K562 (cell line): Measurements from ENCODE around the gene CAMK1D. TPM values are rescaled to one million over a fixed set of nuclear protein-coding genes. Genes with fewer than 3 reads are reported as not detected.

Experiments
- ATAC-seq: fragments of 200-7000 bp; cut with Tn5 transposase; 3 replicates; pipeline ENCODE4 v1.9.1; 2020; ENCODE audit warnings: moderate library complexity
- BruUV-seq: library from RNA; stranded (reverse); fragments of 400-500 nt; replicated peaks from 2 replicates; lab custom pipeline; 2021; lab: Mats Ljungman, UMichigan
- CTCF ChIA-PET: fragments of 300-600 bp; formaldehyde crosslinking; extraction: SDS; loops from one replicate; lab custom pipeline; 2021; ENCODE audit warnings: low intra/inter-chr PET ratio; lab: Yijun Ruan, JAX
- POLR2A ChIA-PET: fragments of 300-600, 350-650 bp; sonication (Branson Sonifier 250); formaldehyde crosslinking; extraction: SDS; loops from one replicate; lab custom pipeline; 2021; ENCODE audit warnings: antibody characterized with exemption, inconsistent platforms; lab: Yijun Ruan, JAX
- DNase-seq, 4 experiments: peaks; one replicate each; pipeline versions ENCODE4 v3.0.0 to v3.0.0-alpha.2; 2011 to 2018; ENCODE audit warnings: low spot score in 3 of 4, mixed read lengths in 3 of 4; ENCODE audit errors: extremely low read depth in 1 of 4
- FAIRE-seq: peaks from 2 replicates; lab custom pipeline; 2011; peaks lifted over from hg19 to GRCh38; lab: Jason Lieb, UNC
- H2AFZ ChIP-seq: 2 replicates; pipeline ENCODE4 v1.6.0; 2011; ENCODE audit warnings: low read depth, low read length, control low read depth, inconsistent platforms
- H3K27ac ChIP-seq: fragments of 200-600 bp; 3 replicates; pipeline ENCODE4 v1.8.0; 2011; ENCODE audit warnings: low read depth, mild to moderate bottlenecking, control low read depth, inconsistent platforms, low read length, moderate library complexity, mixed read lengths; ENCODE audit errors: extremely low read depth
- H3K27me3 ChIP-seq, 2 experiments: fragments of 300-600 bp in 1 of 2; 2 replicates in 1 of 2; 3 replicates in 1 of 2; pipeline versions ENCODE4 v1.6.0 to v1.8.0; 2011; ENCODE audit warnings: inconsistent platforms in 2 of 2, low read length in 2 of 2, mild to moderate bottlenecking in 1 of 2, mixed read lengths in 1 of 2, moderate library complexity in 1 of 2; ENCODE audit not compliant: control insufficient read depth in 2 of 2, insufficient read depth in 2 of 2
- H3K36me3 ChIP-seq: fragments of 300-600 bp; 3 replicates; pipeline ENCODE4 v1.8.0; 2011; ENCODE audit warnings: mild to moderate bottlenecking, low read length, inconsistent platforms; ENCODE audit not compliant: control insufficient read depth, insufficient read depth
- H3K4me1 ChIP-seq, 2 experiments: fragments of 200-600 bp in 1 of 2; replicated peaks in 1 of 2; 2 replicates in 1 of 2; 3 replicates in 1 of 2; pipeline versions ENCODE4 v1.5.1 to v1.8.0; 2011; ENCODE audit warnings: inconsistent platforms in 2 of 2, low read length in 2 of 2, mild to moderate bottlenecking in 1 of 2, mixed read lengths in 1 of 2, moderate library complexity in 1 of 2; ENCODE audit not compliant: control insufficient read depth in 2 of 2, insufficient read depth in 2 of 2
- H3K4me2 ChIP-seq: 2 replicates; pipeline ENCODE4 v1.6.1; 2011; ENCODE audit warnings: low read length, control low read depth, inconsistent platforms, mixed read lengths; ENCODE audit not compliant: insufficient read depth
- H3K4me3 ChIP-seq: fragments of 200-600 bp; sonication (generic), shearing (Covaris generic); 2 replicates; pipeline ENCODE4 v1.5.1; 2016; ENCODE audit warnings: control low read depth, inconsistent platforms
- H3K79me2 ChIP-seq: fragments of 200-600 bp; 3 replicates; pipeline ENCODE4 v1.8.0; 2011; ENCODE audit warnings: low read length, inconsistent platforms; ENCODE audit not compliant: control insufficient read depth, insufficient read depth
- H3K9ac ChIP-seq, 2 experiments: 2 replicates each; pipeline versions ENCODE4 v1.6.0 to v1.6.1; 2011; ENCODE audit warnings: low read depth in 2 of 2, low read length in 2 of 2, control low read depth in 1 of 2, inconsistent platforms in 1 of 2, mild to moderate bottlenecking in 1 of 2, mixed read lengths in 1 of 2; ENCODE audit not compliant: insufficient read depth in 1 of 2
- H3K9me1 ChIP-seq: one replicate; pipeline ENCODE4 v1.6.0; 2011; ENCODE audit warnings: inconsistent platforms, mild to moderate bottlenecking, low read length, moderate library complexity; ENCODE audit not compliant: control insufficient read depth, insufficient read depth
- H3K9me3 ChIP-seq: replicated peaks from 2 replicates; pipeline ENCODE4 v1.5.1; 2011; ENCODE audit warnings: low read depth, low read length, inconsistent platforms; ENCODE audit not compliant: control insufficient read depth, insufficient read depth
- H4K20me1 ChIP-seq: replicated peaks from 2 replicates; pipeline ENCODE4 v1.6.1; 2011; ENCODE audit warnings: low read length, inconsistent platforms, mixed read lengths; ENCODE audit not compliant: control insufficient read depth, insufficient read depth
- HOXB6 ChIP-seq: fragments of 250-450 bp; sonication (Bioruptor Pico); IDR thresholded peaks from 2 replicates; pipeline ENCODE4 v1.5.1; 2022; ENCODE audit warnings: mild to moderate bottlenecking, borderline replicate concordance
- POLR2A ChIP-seq: fragments of 450-650 bp; conservative IDR thresholded peaks from 2 replicates; pipeline ENCODE4 v1.6.1; 2016
- RNF2 ChIP-seq: sonication (generic); IDR thresholded peaks from 2 replicates; pipeline ENCODE4 v1.6.1; 2016
- TCF15 ChIP-seq: fragments of 250-450 bp; sonication (Bioruptor Pico); IDR thresholded peaks from 2 replicates; pipeline ENCODE4 v1.8.0; 2022; ENCODE audit warnings: moderate library complexity, mild to moderate bottlenecking, inconsistent platforms
- ZBTB49 ChIP-seq: sonication (generic); formaldehyde crosslinking; IDR thresholded peaks from 2 replicates; pipeline ENCODE4 v1.8.0; 2022; ENCODE audit warnings: missing genetic modification reagents, mild to moderate bottlenecking, borderline replicate concordance
- ZNF239 ChIP-seq: fragments of 250-450 bp; sonication (Bioruptor Pico); IDR thresholded peaks from 2 replicates; pipeline ENCODE4 v1.4.0; 2020; ENCODE audit warnings: mild to moderate bottlenecking
- ZNF324 ChIP-seq: fragments of 250-450 bp; sonication (Bioruptor Pico); IDR thresholded peaks from 2 replicates; pipeline ENCODE4 v1.4.0; 2020; ENCODE audit warnings: mild to moderate bottlenecking
- ZNF583 ChIP-seq: fragments of 250-450 bp; sonication (Bioruptor Pico); IDR thresholded peaks from 2 replicates; pipeline ENCODE4 v1.4.0; 2020
- WGBS: fragments of 100-300 bp; shearing (Covaris generic); methylation state at CpG from one replicate; pipeline ENCODE4 v1.1.6; 2016; ENCODE audit warnings: low coverage, mixed read lengths; ENCODE audit not compliant: insufficient coverage; ENCODE audit errors: missing lambda C conversion rate; 5-methylcytosine and 5-hydroxymethylcytosine counted together
- in situ Hi-C: fragments of 300-500 bp; cut with MboI; formaldehyde crosslinking; loops from 4 replicates; pipeline ENCODE4 v1.15.0; 2018; ENCODE audit warnings: inconsistent platforms, mixed read lengths
- intact Hi-C: fragments of 100-400 bp; cut with micrococcal nuclease; formaldehyde crosslinking; loops from 2 replicates; pipeline ENCODE4 v1.14.2; 2022
- polyA plus RNA-seq, 8 experiments: library from polyadenylated mRNA; depleted of rRNA in 4 of 8; stranded (reverse) in 5 of 8; unstranded in 3 of 8; fragments of >200 nt; fragmentation: Nextera tagmentation in 2 of 8; fragmentation: Illumina TruSeq in 1 of 8; extraction: Ambion mirVana in 2 of 8; extraction: Trizol in 1 of 8; gene quantifications; 2 replicates each; pipeline versions ENCODE4 v1.2.1 to v1.2.3, GENCODE V29; 2011 to 2014; ENCODE audit warnings: inconsistent platforms in 1 of 8, missing spikeins in 1 of 8
- total RNA-seq, 7 experiments: library from RNA; depleted of rRNA in 6 of 7; stranded (reverse); fragments of >200 nt in 6 of 7; fragmentation: Illumina TruSeq in 2 of 7; extraction: Trizol in 2 of 7; gene quantifications; 2 replicates each; pipeline versions ENCODE4 v1.2.1 to v1.2.3, GENCODE V29; 2011 to 2021; ENCODE audit warnings: low replicate concordance in 1 of 7
- TF ChIP-seq, protein P1 (sequence below): fragments of 450-650 bp; IDR thresholded peaks from 2 replicates; pipeline ENCODE4 v1.6.1; 2016
- TF ChIP-seq, protein P2 (sequence below): fragments of 250-450 bp; sonication (Bioruptor Pico); IDR thresholded peaks from 2 replicates; pipeline ENCODE4 v1.5.0; 2020; ENCODE audit warnings: mild to moderate bottlenecking

Gene CAMK1D
- total and polyA plus RNA-seq, 9 of the 15 experiments (the other 6 are each of a cell fraction or from before 2014, with no cell fraction given), result 0.12 to 0.24 (median 0.20) TPM; not detected in 5

DNA sequence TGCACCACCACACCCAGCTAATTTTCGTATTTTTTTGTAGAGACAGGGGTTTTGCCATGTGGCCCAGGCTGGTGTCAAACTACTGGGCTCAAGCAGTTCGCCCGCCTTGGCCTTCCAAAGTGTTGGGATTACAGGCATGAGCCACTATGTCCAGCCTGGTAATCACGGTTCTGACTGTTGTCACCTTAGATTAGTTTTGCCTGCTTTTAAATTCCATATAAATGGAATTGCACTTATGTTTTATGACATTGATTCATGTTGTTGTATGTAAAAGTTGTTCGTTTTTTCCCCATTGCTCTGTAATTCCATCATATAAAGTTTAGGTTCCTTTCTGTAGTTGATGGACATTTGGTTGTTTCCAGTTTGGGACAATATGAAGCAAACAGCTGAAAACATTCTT lies 106.0 kb downstream of the CAMK1D start (continued):
- no peak for TF ChIP-seq RNF2
- TF ChIP-seq, all 486 proteins: peak for 0

DNA sequence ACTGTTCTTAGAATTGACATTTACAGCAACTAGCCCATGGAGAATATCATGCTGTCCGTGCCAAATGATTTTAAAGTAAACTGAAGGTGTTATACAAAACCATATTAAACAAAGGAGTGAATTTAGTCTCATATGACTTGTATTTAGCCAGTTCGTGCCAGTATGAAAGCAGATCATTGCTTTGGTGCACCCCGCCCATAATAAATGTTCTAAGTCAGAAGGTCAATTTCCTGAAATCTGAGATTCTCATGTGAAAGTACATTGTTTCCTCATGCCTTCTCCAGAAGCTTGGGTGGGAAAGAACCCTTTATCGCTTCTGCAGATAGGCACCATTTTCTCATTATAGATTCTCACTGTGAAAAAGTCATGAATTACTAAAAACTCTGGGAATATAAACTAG lies 106.4 kb downstream of the CAMK1D start:
- H2AFZ ChIP-seq, result no peak overlapping the region
- no peaks in the 10 kb centered on the region; the same call in 1 of the 2 replicates for H4K20me1 ChIP-seq
- no peak overlapping the region for H3K4me3 ChIP-seq
- ChIA-PET CTCF (no interaction called here), POLR2A (no interaction called here)
- H3K27me3 ChIP-seq, result peaks cover 23 to 50% of the 10 kb centered on the region in 2 experiments
- no peak overlapping the region for H3K4me2 ChIP-seq
- no peaks in the 10 kb centered on the region for H3K9me3 ChIP-seq
- in situ Hi-C loops, result no loop called here
- H3K27ac ChIP-seq, result no peak overlapping the region
- 0% methylated on average over 4 of the region's 4 CpGs for WGBS
- no peaks in the 10 kb centered on the region for H3K36me3 ChIP-seq
- H3K4me1 ChIP-seq, result no peaks in the 10 kb centered on the region
- no peak for ATAC-seq
- BruUV-seq, result no TSS peak
- no peak for DNase-seq
- H3K9ac ChIP-seq, result no peak overlapping the region
- H3K9me1 ChIP-seq, result no peaks in the 10 kb centered on the region
- FAIRE-seq, result no peak
- H3K79me2 ChIP-seq, result no peaks in the 10 kb centered on the region
- intact Hi-C loops, result no loop called here
- TF ChIP-seq HOXB6, result no peak
- TF ChIP-seq, protein P1, sequence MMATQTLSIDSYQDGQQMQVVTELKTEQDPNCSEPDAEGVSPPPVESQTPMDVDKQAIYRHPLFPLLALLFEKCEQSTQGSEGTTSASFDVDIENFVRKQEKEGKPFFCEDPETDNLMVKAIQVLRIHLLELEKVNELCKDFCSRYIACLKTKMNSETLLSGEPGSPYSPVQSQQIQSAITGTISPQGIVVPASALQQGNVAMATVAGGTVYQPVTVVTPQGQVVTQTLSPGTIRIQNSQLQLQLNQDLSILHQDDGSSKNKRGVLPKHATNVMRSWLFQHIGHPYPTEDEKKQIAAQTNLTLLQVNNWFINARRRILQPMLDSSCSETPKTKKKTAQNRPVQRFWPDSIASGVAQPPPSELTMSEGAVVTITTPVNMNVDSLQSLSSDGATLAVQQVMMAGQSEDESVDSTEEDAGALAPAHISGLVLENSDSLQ, result no peak
- TF ChIP-seq ZNF324 (CRISPR knock-in tag), result no peak
- TF ChIP-seq ZNF239 (CRISPR knock-in tag), result no peak
- TF ChIP-seq TCF15 (CRISPR knock-in tag), result no peak
- TF ChIP-seq ZNF583, result no peak
- no peak for TF ChIP-seq ZBTB49 (CRISPR knock-in tag)
- TF ChIP-seq, protein P2, sequence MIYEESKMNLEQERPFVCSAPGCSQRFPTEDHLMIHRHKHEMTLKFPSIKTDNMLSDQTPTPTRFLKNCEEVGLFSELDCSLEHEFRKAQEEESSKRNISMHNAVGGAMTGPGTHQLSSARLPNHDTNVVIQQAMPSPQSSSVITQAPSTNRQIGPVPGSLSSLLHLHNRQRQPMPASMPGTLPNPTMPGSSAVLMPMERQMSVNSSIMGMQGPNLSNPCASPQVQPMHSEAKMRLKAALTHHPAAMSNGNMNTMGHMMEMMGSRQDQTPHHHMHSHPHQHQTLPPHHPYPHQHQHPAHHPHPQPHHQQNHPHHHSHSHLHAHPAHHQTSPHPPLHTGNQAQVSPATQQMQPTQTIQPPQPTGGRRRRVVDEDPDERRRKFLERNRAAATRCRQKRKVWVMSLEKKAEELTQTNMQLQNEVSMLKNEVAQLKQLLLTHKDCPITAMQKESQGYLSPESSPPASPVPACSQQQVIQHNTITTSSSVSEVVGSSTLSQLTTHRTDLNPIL, result no peak
- TF ChIP-seq POLR2A, result no peak
